OCI-LY1 (cell line): Measurements from ENCODE around the gene SUGCT.

ENCODE experiments used
- EZH2 ChIP-seq: fragments of 200-600 bp; sonication (generic), shearing (Covaris generic); IDR thresholded peaks from 2 replicates; pipeline ENCODE4 v1.8.0; 2017; ENCODE audit warnings: borderline replicate concordance, mixed run types, mild to moderate bottlenecking, antibody characterized with exemption, low read length, moderate library complexity, mixed read lengths
- TF ChIP-seq, protein P1 (sequence below): fragments of 200-600 bp; sonication (generic), shearing (Covaris generic); IDR thresholded peaks from 2 replicates; pipeline ENCODE4 v1.5.1; 2017; ENCODE audit warnings: mild to moderate bottlenecking, antibody characterized with exemption, low read length, moderate library complexity, mixed read lengths

DNA sequence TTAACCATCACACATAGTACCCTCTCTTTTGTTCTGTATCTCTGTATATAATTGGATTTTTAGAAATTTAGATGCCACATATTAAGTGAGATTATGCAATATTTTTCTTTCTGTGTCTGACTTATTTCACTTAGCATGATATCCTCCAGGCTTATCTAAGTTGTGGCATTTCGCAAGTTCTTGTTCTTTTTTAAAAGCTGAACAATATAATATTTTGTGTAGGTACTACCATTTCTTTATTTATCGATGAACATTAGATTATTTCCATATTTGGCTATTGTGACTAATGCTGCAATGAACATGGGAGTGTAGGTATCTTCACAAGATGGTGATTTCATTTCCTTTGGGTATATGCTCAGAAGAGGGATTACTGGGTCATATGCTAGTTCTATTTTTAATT is 295.0 kb downstream of the SUGCT start:
- TF ChIP-seq, protein P1, sequence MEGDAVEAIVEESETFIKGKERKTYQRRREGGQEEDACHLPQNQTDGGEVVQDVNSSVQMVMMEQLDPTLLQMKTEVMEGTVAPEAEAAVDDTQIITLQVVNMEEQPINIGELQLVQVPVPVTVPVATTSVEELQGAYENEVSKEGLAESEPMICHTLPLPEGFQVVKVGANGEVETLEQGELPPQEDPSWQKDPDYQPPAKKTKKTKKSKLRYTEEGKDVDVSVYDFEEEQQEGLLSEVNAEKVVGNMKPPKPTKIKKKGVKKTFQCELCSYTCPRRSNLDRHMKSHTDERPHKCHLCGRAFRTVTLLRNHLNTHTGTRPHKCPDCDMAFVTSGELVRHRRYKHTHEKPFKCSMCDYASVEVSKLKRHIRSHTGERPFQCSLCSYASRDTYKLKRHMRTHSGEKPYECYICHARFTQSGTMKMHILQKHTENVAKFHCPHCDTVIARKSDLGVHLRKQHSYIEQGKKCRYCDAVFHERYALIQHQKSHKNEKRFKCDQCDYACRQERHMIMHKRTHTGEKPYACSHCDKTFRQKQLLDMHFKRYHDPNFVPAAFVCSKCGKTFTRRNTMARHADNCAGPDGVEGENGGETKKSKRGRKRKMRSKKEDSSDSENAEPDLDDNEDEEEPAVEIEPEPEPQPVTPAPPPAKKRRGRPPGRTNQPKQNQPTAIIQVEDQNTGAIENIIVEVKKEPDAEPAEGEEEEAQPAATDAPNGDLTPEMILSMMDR: no peak
- no peak for TF ChIP-seq EZH2
